TTC549 (cell line): ENCODE results near the gene ASB10.

Experiments used
- FAIRE-seq: peaks from 2 replicates; lab custom pipeline; 2012; peaks lifted over from hg19 to GRCh38; lab: Jason Lieb, UNC

The ASB10 gene

DNA sequence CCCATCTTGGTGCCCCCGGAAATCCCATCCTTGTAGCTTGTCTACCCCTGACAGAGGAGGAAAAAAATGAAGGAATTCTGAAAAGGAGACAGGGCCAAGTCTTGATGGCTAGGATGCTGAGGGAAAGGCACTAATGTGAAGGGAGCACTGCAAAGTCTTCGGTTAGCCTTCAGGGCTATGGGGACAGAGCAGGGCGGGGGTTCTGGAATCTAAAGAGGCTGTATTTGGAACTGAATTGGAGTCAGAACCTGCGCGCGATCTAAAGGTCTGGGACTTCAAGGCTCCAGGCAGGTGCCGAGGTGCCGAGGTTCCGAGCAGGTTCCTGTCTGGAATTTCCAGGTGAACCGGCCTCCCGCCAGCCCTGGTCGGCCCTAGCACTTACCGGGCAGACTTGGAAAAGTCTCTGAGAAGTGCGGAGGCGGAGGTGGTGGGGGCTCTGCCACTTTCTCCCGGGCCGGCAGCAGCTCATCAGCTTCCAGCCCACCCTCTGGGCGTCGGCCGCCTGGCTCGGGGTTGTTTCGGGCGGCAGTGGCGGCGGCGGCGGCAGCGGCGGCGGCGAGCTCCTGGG lies 20.3 kb downstream of the ASB10 start:
- no peak for FAIRE-seq

- no peak for FAIRE-seq
Measured at GRCh38 chr7:151161757-151162156, 25.3 kb downstream of the ASB10 start.

- no peak for FAIRE-seq
Measured at GRCh38 chr7:151157645-151158329, 29.3 kb downstream of the ASB10 start.

DNA sequence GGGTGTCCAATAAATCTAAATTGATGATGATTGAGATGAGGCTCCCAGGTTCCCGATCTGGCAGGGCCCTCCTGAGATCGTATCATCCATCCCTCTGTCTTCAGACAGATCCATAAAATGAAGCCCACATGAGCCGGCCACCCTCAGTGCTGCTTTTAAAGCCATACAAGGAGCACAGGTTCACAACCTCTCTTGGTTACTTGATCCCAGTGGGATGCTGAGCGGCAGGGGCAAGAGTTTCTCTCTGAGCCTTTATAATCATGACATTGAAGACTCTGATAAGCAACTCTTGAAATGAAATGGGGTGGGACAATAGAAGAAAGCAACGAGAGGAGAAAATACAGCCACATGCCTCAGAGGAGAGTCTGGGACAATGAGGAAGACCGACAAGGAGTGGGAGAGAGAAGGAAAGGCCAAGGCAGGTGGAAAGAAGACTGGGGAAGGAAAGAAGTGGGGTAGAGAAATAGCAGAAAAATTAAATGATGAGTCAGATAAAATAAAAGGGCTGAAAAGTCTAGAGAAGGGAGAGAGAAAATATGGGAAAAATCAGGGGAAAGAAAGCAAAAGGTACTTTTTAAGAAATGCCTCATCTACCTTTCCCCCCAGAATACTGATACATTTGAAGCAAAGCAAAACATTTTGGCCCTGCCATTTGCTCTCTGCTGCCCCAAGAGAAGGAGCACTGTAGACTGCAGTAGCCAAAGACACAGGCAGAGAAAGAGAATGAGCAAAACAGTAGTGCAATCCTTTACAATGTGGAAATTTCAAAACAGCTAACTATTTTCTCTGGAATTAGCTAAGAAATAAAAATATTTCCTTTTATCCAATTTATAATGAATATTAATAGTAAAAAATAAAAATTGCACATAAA lies 34.2 kb downstream of the ASB10 start:
- no peak for FAIRE-seq

DNA sequence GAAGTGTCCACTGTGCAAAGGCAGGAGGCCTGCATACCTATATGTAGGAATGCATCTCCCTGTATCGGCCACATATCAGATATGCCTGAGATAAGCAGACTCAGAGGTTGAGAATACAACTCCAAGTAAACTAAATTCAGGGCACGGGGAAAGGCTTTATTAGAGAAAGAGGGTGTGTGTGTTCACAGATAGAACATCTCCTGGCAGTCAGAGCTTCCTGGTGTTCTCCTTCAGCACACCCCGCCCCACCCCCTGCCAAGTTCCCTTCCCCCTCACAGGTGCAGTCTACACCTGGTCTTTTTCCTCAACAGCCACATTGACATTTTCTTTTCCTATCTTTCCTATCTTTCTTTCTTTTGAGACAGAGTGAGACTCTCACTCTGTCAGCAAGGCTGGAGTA lies 36.7 kb downstream of the ASB10 start:
- no peak for FAIRE-seq

DNA sequence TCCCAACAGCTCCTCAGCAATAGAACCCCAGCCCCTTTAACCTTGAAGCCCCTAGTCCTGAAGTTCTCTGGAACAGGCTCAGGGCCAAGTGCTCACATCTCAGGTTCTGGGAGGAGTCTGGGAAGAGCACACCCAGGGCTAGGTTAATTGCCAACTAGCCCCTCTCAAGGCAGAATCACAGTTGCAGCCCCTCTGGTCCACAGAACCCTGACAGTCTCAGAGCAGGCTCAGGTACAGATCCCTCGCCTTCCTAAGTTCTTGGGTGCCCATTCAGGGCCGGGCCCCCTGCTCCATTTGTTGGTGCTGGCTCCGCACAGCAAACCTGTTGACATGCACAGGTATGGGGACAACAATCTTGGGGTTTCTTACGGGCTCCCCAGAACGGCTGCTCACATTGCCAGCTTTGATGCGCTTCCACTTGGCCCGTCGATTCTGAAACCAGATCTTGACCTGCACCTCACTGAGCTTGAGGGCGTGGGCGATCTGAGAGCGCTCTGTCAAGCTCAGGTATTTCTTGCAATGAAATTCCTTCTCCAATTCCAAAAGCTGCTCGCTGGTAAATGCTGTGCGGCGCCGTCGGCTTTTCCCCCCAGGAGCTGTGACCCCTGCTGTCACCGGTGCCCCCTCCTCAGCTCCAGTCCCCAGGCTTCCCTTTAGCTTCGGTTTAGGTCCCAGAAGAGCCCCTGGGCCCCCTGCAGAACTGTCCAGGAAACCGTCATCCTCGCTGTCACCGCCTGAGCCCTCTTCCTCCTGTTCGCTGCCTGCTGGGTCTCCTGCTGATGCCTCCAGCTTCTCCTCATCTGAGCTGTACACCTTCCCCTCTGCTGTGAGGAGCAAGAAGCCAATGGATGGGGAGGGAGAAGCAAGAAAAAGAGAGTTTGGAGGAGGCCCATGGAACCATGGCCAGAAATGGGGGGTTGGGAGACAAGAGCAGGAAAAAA lies 38.5 kb downstream of the ASB10 start:
- FAIRE-seq, result no peak

DNA sequence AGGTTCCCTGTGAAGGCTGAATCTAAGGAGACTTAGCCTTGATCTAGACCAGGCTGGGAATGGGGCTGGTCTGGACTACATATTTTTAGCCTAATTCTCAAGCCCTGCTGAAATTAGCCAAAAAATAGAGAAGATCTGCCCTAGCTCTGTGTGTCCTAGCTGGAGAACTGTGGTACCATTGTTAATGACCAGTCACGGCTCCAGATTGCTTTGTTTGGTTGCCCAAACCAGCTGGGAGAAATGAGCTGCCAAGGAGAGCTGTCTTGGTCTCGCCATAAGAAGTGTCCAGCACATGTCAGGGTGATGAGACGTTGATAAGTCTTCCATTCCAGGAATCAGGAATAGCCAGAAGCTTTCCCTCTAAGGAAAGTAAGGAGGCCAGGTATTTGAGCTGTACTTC lies 40.3 kb downstream of the ASB10 start:
- FAIRE-seq, result no peak

DNA sequence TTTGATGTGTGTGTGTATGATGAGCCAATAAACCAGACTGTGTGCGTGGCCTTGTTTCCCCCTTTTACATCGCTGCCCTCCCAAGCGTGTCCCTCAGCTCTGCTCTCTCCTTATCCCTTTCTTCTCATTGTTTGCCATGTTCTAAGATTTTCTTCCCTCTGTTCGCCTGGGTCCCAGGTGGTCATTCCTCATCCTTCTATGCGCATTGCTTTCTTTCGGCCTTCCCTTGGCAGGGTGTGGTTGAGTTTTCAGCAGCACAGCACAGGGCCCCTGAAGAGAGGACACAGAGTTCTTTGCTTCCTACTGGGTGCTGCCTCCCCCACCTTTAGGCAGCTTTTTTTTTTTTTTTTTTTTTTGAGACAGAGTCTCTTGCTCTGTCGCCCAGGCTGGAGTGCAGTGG lies 42.7 kb downstream of the ASB10 start:
- no peak for FAIRE-seq

GRCh38 chr7:151143261-151144015 lies 43.6 kb downstream of the ASB10 start:
- no peak for FAIRE-seq

GRCh38 chr7:151142686-151143040 lies 44.4 kb downstream of the ASB10 start:
- no peak for FAIRE-seq

GRCh38 chr7:151141855-151142685 lies 45.0 kb downstream of the ASB10 start:
- no peak for FAIRE-seq

- no peak for FAIRE-seq
Measured at GRCh38 chr7:151141311-151141854, 45.7 kb downstream of the ASB10 start.

DNA sequence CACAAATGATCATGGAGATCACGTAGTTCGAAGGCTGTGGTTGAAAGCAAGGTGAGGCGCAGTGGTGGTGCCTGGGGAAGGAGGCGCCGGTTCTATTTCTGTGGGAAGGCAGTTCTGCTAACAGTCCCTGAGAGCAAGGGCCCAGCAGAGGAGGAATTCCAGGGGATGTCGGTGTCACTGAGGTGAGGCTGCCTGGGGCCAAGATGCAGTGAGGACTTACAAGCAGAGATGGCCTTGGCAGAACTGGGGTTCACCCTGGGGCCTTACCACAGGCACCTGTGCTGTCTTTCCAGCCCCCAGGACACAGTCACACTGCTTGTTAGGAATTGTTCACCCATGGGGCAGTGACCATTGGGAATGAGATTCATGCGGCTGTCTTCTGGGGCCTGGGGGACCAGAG lies 46.2 kb downstream of the ASB10 start:
- FAIRE-seq, result no peak

DNA sequence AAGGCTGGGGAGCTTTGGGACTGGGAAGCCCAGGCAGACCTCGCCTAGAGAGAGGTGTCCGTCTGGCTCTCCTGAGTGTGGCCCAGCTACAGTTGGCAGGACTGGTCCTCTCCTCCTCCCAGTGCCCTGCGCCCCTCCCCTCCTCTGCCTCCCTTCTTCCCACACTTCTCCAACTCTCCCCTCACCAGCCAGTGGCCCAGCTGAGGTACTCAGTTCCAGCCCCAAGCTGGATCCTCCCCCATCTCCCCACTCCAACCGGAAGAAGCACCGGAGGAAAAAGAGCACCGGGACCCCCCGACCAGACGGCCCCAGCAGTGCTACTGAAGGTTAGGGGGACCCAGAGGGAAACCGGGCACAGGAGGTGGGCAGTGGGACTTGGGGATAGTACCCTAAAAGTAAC lies 47.3 kb downstream of the ASB10 start:
- no peak for FAIRE-seq

DNA sequence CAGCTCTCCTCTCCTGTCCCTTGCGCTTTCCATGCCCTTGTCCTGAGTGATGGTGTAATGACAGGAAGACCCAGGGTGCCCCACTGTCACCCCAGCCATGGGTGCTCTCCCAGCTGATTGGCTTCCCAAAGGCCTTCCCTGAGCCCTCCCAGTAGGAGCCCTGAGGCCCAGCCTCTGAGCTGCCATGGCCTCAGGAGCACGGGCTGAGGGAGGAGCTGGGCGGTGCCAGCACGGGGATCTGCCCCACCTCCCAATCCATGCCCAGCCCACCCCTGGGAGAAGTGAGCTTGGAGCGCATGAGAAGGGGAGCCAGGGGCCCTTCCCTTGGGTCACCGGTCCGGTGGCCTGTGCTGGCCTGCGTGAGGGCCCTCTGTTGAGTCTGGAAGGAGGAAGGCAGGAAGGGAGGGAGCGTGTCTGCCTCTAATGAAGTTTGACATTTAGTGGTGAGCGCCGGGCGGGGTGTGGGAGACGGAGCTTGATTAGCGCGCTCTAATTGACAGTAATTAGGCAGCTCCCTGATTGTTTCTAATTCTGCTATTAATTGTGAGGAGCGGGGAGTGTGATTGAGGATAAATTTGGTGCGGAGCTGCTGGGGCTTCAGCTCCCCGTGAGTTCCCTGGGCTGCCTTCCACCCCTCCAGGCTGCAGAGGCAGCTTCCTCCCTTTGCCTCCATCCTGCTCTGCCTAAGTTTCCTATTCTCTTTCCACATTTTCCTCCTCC lies 47.8 kb downstream of the ASB10 start:
- no peak for FAIRE-seq

GRCh38 chr7:151138153-151138851 lies 48.7 kb downstream of the ASB10 start:
- FAIRE-seq, result no peak

GRCh38 chr7:151137791-151138152 lies 49.3 kb downstream of the ASB10 start:
- FAIRE-seq, result no peak

GRCh38 chr7:151137076-151137675 lies 49.9 kb downstream of the ASB10 start:
- no peak for FAIRE-seq
